ENCODE results near the gene MEST.
"Not testable (repeated sequence)": the region's sequence is repeated elsewhere in the genome, so short reads cannot be mapped to it uniquely, and the experiment has no call there.

The MEST gene

DNA sequence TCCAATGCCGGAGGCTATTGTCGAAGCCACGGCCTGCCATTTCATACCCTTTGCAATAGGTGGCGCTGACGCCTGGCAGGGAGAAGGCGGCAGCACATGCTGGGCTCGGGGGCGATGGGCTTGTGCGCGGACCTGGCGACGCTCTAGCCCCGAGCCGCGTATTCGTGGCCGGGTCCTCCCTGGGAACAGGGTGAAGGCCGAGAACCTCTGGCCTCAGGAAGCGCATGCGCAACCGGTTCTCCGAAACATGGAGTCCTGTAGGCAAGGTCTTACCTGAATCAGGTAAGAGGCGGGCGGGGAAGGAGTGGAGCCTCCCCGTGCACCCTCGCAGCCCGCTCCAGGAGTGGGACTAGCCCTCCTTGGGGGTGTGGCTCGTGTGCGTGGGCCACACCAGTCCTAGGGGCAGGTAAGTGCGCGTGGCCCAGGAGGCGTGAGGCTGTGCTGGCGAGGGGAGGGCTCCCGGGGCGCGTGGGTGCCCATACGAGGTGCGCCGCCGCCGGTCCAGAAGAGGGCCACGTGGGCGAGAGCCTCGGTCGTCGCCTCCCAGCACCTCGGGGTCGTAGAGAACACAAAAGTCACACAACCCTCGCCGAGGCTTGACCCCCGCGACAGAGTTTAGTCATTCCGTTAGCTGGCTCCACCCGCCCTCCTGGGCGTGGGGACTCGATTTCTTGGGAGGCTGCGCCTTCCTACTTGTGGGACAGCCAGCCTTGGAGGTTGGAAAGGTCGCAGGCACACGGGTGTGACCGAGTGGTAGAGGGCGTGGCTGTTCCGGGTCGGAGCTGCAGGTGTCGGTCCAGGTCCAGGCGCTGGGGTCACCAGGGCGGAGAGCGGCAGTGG is 5.6 kb upstream of the MEST start:
- DNase-seq: no peak

DNA sequence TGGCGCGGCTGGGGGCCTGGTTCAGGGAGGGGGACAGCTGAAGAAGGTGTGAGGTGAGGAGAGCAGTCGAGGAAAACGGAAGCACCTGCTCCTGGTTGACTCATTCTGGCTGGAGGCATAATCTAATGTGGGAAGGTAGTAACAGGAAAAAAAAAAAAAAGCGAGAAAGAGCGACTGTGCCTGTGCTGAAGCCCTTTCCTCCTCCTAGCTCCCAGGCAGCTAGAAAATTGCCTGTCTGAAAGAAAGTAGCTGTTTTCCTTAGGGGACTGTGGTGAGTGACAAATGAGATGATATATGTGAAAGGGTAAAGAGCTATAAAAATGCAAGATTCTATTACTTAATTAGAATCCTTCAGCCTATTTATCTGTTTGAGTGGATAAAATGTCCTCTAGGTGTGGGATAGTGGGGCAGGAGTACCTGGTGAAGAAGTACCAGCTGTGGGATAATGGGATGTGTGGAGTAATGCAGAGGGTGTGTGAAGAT is 4.9 kb upstream of the MEST start:
- peak; percentile 10 for DNase-seq

DNA sequence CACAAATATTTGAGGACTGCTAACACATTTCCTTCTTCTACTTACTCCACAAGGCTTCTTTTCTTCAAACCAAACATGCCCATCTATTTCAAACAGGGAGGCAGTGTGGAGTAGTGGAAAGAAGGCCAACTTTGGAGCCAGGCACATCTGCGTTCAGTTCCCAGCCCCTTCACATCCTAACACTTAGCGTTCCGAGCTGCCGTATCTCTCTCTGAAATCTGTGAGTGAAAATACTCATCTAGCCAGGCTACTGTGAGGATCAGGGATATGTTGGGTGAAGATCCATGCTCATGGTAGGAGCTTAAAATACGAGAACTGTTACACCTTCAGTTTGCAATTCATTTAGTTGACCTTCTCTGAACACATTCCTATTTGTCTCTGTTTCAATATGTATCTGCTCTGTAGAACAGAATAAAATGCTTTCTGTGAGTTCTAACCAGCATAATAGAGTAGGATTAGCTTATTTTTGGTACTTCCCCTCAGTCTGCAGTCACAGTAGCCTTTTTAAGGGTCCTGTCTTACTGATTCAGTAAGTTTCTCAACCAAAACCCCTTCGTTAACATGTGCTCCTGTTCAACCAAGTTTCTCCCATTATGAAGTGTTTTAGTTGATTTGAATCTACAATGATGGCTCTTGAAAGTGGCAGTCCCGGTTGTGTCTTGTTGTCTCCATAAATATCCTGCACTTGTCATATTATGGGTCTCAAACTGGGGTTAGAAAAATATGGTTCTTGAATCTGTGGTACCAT is 3.3 kb upstream of the MEST start:
- DNase-seq: no peak

DNA sequence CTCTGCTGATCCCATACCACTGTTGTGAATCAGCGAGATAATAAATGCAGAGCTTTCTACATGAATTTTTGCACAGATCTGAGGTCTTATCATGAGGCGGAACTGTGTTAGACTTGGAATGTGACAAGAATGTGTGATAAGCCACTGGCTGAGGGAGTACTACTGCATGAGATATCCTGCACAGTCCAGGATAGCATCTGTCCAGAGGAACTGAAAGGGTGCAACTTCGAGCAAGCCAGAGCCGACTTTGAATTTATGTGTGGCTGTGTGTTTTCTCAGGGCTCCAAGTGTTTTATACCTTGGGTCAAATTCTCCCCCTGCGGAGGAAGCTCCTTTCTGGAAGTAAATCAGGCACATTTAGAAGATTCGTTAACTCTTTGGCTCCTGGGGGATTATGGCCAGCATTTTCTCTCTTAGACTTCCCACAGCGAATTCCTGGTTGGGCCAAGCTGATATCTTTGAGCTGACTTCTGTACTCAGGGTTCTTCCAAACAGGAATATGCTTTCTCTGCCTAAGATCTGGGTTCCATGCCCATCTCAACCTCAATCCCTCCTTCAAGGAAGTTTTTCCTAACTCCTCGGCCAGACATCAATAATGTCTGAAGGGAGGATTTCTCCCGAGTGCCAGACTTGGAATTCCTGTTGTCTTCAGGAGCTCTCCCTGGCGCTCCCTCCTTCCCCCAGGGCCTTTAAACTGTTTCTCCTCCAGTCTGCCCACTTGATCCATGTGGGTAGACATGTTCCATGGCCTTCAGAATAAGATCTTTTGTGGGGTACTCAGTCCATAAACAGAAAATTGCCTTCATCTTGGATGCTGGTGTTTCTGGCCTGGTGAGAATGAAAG is 2.5 kb upstream of the MEST start:
- no peak for DNase-seq

DNA sequence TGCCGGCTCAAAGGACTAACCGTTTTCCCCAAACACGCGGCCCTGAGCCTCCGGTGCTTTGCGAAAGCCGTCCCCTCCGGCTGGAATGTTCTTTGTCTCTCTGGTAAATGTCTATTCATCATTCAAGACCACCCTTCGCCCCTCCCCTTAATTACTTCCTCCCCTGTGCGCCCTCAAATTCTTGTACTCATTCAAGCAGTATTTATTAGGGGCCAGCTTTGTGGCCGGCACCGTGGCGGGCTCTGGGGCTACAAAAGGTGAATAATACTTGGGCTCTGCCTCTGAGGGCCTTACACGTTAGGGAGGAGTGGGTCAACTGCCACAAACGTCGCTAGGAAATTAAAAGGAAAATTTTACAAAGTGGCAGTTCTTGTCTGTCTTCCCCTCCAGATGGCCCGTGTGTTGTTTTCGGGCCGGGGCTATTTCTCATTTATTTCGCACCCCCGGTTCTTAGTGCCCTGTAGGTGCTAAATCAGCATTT is 1.5 kb upstream of the MEST start:
- DNase-seq: no peak

DNA sequence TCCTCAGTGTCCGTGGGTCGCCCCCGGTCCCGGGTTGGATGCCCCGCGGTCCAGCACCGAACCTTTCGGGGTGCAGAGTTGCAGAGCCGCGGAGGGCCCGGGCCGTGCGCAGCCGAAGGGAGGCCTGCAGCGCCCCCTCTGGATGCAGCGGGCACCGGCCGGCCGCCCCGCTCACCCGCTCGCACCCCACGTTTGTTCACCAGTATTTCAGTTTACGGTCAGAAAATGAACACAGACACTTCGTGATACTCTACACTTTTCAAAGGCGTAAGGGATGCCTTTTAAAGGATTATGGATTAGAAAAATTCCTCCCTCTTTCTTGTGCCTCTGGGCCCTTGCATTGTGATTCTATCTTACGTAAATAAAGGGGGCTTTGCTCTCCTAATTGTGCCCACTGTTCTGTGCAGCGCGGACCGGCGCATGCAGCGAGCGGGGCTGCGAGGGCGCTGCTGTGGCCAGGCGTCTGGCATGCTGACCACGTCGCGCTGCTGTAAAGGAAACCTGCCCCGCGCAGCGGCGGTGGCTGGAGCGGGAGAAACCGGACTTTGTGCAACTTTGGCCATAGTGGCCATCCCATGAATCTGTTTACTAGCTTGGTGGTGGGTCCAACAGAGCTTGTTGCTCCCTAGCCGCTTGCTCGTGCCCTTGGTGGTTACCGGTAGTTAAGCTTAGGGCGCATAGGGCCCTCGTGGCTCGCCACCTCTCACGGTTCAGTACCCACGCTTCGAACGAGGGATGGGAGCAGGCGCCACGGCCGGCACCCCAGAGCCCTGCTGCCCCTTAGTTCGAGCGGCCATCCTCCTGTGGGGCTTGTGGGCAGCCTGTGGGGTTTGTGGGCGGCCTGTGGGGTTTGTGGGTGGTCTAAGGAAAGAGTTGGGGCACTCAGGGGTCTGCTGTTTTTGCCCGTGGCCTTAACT is 739 bp upstream of the MEST start:
- DNase-seq: no peak

DNA sequence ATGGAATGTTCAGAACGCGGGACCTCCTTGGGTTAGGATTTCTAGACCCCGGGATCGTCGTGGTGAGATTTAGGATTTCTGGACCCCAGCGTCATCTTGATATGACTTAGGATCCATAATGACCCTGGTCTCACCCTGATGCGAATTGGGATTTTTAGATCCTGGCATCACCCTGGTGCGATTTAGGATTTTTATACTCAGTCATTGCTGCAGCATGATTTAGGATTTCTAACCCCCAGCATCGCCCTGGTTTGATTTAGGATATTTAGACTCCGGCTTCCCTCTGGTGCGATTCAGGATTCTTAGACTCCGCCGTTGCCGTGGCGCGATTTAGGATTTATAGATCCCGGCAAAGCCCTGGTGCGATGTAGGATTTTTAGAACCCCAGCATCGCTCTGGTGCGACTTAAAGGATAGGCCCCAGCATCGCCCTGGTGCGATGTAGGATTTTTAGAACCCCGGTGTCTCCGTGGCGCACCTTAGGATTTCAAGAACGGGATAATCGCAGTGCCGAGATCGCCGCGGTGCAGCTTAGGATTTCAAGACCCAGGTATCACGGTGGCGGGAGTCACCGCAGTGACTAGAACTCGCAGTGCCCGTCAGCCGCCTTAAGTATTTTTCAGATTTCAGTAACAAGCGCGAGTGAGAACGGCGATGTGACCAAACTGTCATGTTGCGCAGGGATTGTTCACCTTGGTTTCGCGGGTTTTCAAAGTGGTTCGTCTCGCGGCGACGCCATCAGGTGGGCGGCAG is 814 bp downstream of the MEST start:
- no peak for DNase-seq

DNA sequence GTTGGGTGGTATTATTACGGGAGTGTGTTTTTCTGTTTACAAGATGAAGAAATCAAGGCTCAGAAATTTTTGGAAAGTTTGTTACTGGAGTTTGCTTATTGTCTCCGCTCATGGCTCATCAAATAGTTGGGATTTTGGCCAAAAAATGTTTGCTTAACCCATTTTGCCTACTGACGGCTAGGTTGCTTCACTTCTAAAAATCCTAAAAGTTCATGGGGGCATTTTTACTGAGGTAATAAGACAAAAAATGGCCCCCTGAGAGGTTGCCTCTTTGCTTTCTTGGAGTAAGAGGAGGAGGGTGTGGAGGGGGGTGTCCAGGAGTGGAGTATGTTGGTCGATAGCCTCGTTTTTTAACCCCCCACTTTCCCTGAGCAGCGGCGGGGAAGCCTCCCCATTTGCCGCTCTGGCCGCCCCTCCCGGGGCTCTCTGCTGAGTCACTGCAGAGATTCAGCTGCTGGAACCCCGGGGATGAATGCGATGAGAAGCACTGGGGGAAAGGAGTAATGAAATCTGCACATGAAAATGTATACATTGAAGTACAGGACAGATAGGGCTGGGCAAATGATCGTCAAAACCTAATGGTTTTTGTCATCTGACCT is 1.5 kb downstream of the MEST start:
- no peak for DNase-seq

DNA sequence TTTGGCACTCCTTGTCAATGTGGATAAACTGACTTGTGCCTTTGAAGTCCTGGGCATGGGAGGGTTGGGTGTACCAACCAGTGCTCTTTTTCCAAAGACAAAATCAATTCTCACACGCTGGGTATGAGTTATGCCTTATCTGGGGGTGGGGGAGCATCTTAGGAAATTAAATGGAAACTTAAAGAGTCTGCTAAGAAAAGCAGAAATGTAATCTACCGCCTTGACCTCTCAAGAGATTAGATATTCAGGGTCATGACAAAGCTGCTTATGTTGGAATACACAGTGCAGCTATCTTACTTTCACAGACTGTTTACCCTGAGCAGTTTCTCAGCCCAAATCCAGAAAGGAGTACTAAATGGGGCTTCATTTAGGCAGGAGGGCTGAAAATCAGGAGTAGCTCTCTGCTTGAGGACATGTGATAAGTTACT is 2.6 kb downstream of the MEST start:
- DNase-seq: no peak

DNA sequence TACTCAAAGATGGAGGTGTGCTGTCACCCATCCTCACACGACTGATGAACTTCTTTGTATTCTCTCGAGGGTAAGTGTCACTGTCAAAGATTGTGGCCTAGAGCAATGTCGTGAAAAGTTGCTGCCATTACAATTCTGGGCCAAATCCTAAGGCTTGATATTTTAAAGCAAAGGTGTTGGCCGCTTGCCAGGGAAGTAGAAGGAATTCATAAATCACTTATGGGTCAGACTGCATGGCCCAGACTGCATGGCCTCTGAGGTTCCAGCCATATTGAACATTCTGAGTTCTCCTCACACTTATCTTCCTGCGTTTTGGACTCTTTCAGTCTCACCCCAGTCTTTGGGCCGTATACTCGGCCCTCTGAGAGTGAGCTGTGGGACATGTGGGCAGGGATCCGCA is 8.6 kb downstream of the MEST start:
- DNase-seq: no peak

DNA sequence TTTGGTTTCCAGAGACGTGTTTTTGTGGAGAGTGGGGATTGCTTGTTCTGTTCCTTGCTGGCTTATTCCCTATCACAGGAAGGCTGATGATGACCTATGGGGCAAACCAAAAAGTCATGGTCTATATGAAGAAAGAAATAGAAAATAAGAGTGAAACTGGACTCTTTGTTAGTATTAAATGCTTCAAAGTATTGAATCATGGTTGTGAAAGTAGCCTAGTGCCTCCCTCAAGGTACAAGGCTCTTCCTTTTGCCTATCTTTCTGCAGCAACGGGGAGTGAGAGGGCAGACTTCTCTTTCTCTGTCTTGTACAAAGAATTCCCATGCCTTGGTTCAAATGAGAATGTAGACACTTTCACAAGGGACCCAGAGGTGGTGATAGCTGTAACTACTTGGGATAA is 9.0 kb downstream of the MEST start:
- DNase-seq: no peak

DNA sequence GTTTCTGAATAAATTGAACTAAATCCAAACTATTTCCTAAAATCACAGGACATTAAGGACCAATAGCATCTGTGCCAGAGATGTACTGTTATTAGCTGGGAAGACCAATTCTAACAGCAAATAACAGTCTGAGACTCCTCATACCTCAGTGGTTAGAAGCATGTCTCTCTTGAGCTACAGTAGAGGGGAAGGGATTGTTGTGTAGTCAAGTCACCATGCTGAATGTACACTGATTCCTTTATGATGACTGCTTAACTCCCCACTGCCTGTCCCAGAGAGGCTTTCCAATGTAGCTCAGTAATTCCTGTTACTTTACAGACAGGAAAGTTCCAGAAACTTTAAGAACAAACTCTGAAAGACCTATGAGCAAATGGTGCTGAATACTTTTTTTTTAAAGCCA is 13.9 kb downstream of the MEST start:
- no peak for DNase-seq

DNA sequence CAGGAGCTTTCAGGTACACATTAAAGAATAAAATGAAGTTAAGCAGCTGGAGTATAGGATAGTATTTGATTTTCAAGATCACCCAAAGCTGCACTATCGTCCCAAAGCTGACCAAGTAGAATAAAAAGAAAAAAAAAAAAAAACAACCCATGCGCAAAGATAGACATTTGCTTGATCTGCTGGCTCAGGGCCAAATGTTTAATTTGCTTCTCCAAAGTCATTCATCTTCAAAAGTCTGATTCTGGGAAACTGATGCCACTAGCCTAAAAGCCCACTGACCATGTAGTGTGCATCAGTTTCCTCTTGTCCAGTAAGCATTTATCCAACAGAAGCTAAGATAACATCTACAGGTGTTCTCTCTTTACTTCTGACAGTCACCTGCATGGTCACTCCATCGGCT is 14.5 kb downstream of the MEST start:
- no peak for DNase-seq

DNA sequence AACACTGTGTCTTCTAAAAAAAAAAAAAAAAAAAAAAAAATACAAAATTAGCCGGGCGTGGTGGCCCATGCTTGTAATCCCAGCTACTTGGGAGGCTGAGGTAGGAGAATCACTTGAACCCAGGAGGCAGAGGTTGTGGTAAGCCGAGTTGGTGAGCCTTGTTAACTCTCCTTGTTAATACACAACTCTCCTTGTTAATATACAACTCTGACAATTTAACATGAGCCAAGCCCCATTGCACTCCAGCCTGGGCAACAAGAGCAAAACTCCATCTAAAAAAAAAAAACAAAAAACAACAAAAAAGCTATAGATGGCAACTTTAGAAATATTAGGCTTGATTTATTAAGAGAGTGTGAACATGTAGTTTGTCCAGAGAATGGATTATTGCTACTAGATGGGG is 20.2 kb downstream of the MEST start:
- not testable (repeated sequence) for DNase-seq

DNA sequence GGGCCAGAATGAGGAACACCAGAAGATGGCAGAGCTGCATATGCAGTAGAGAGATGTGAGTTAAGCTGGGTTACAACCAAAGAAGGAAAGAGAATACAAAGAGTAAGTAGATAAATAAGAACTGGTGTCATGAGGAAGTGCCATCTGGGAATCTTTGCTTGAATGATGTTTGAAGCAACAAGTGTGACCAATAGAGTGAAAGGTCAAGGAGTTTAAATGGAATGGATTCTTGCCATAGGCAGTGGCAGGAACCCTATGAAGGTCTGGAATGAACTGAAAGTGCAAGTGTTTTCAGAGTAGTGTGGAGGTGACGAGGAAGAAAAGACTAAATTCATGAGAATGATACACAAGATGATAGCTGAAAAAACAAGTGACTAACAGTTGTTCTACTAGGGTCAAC is 21.6 kb downstream of the MEST start:
- no peak for DNase-seq

DNA sequence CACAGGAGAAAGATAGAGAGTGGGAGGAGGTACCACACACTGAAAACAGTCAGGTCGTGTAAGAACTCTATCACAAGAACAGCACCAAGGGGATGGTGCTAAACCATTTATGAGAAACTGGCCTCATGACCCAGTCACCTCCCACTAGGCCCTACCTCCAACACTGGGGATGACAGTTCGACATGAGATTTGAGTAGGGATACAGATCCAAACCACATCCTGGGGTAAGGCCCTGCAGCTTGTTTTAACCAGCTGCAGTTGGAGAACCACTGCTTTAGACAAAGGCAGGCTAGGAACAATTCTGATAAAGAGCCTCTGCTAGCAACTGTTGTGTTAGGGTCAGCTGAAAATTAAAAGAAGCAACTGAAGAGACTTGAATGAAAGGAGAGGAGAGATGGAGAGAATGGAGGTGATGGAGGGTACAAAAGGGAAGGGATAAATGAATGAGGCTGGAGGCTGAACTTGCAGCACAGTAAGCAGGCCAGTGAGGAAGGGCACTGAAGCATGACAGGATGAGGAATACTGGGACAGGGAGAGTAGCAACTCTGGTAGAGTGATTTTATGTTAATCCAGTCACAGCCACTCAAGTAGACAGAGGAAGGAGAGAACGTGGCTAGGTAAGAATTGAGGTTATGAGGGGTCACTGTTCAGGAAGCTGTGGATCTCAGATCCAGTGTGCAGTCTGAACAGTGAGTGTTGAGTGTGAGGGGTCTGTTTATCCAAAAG is 23.6 kb downstream of the MEST start:
- DNase-seq: no peak

DNA sequence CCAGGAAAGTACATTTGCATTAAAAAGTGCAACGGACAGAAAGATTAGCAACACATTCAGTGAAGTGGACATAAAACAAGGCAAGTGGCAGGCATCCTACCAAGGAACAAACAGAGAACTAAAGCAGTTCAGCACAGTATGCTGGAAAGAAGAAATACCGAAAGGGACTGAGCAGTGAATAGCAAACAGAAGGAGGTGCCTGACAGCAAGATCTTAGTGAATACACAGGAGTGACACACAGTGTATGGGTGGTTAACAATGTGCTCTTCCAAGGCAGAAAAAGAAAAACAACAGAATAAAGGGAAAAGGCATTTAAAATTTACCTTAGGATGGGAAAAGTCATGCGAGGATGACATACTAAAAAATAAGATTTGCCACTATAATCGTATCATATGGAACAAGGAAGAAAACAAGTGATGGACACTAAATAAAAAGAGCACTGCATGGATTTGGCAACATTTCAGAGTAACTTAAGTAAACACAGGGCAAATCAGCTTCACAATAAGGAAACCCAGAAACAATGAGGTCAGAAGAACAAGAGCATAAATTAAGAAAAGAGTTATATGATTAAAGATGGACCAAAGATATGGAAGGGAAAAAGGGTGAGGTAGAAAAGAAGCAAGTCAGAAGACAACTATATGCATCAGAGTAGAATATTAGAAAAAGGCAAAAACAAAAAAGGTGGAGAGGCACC is 29.5 kb downstream of the MEST start:
- DNase-seq: no peak

DNA sequence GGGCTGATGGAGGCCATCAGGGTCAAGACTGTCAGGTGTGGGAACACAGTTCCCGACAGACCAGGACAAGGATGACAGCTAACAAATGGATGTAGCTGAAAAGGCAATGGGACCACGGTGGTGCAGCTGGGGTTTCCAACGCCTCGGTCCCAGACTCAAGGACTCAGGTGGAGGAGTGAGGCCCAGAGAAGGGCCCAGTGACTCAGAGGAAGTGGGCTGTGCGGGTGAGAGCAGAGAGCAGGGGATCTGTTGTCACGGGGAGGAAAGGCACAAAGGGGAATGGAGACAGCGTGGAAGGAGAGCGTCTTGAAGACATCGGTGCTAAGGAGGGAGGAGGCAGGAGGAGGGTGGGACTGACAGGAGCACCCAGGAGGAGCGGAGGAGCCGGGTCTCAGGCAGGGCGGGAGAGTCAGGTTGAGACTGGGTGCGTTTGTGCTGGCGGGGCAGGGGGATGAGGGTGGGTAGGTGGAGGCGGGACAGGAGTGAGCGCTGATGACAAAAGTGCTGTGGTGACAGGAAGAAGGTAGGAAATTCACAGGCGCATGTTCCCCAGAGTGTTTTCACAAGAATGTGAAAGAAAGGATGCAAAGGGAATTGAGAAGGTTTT is 31.7 kb downstream of the MEST start:
- DNase-seq: not testable (repeated sequence)

DNA sequence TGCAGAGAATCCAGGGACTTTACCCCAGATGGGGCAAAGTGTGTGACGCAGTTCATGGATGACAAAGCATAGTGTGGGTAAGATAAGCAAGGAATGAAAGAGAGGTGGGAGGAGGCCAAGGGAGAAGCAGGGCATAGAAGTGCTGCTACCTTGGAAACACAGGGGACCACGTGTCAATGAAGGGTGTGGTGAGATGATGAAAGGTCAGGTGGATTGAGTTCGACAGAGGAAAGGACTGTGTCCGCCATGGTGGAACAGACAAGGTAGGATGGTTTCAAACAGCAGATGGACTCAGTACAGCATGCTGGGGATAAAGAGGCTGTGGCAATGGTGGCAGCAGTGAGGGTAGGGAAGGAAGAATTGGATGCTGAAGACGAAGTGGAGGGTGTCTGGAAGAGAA is 32.7 kb downstream of the MEST start:
- no peak for DNase-seq

Measured in NCI-H1436 (cell line).